Caco-2 (cell line): ENCODE measurements around the gene SMARCA2. TPM values are rescaled to one million over a fixed set of nuclear protein-coding genes. Genes with fewer than 3 reads are reported as not detected.

Experiments
- BruUV-seq: library from RNA; stranded (reverse); fragments of 400-500 nt; replicated peaks from 2 replicates; lab custom pipeline; 2021; lab: Mats Ljungman, UMichigan
- CTCF ChIA-PET: fragments of 300-600 bp; sonication (Branson Sonifier 250); formaldehyde crosslinking; loops from one replicate; lab custom pipeline; 2022; ENCODE audit warnings: antibody characterized with exemption; lab: Charles Lee
- POLR2A ChIA-PET: fragments of 300-600 bp; sonication (Branson Sonifier 250); formaldehyde crosslinking; loops from one replicate; lab custom pipeline; 2022; ENCODE audit warnings: antibody characterized with exemption; lab: Charles Lee
- DNase-seq, 2 experiments: peaks; one replicate each; pipeline versions ENCODE4 v3.0.0 to v3.0.0-alpha.2; 2020 to 2022
- H3K27me3 ChIP-seq: replicated peaks from 2 replicates; pipeline ENCODE4 v1.6.0; 2011; ENCODE audit warnings: low read length; ENCODE audit not compliant: control insufficient read depth, insufficient read depth
- H3K36me3 ChIP-seq: 2 replicates; pipeline ENCODE4 v1.5.1; 2011; ENCODE audit warnings: low read length; ENCODE audit not compliant: control insufficient read depth, insufficient read depth
- H3K4me1 ChIP-seq: fragments of 250-450 bp; sonication (Bioruptor Pico); 2 replicates; pipeline ENCODE4 v1.5.1; 2020; ENCODE audit warnings: mild to moderate bottlenecking
- H3K4me3 ChIP-seq: 2 replicates; pipeline ENCODE4 v1.5.1; 2011; ENCODE audit warnings: low read depth, mild to moderate bottlenecking, control low read depth, low read length
- H3K9me3 ChIP-seq: fragments of 250-450 bp; sonication (Bioruptor Pico); 2 replicates; pipeline ENCODE4 v1.5.1; 2020; ENCODE audit warnings: mild to moderate bottlenecking, moderate library complexity
- H3K27ac Mint-ChIP-seq: one replicate; pipeline ENCODE4 v1.8.0; 2022; ENCODE audit warnings: mixed read lengths; ENCODE audit not compliant: unreplicated experiment
- H3K27me3 Mint-ChIP-seq: one replicate; pipeline ENCODE4 v1.8.0; 2022; ENCODE audit warnings: mixed read lengths; ENCODE audit not compliant: insufficient read depth, unreplicated experiment
- H3K36me3 Mint-ChIP-seq: one replicate; pipeline ENCODE4 v1.8.0; 2022; ENCODE audit warnings: mild to moderate bottlenecking, mixed read lengths; ENCODE audit not compliant: insufficient read depth, unreplicated experiment
- H3K4me1 Mint-ChIP-seq: one replicate; pipeline ENCODE4 v1.8.0; 2022; ENCODE audit warnings: low read depth, mixed read lengths; ENCODE audit not compliant: unreplicated experiment
- H3K4me3 Mint-ChIP-seq: one replicate; pipeline ENCODE4 v1.8.0; 2022; ENCODE audit warnings: mild to moderate bottlenecking, moderate library complexity, mixed read lengths; ENCODE audit not compliant: unreplicated experiment
- H3K9me3 Mint-ChIP-seq: one replicate; pipeline ENCODE4 v1.8.0; 2022; ENCODE audit warnings: mixed read lengths; ENCODE audit not compliant: unreplicated experiment
- CTCF ChIP-seq, 2 experiments: fragments of 200-600 bp in 1 of 2; IDR thresholded peaks; 1 replicate in 1 of 2; 2 replicates in 1 of 2; pipeline versions ENCODE4 v1.5.1 to v1.8.0; 2011 to 2022; ENCODE audit warnings: antibody characterized with exemption in 1 of 2, control low read depth in 1 of 2, inconsistent platforms in 1 of 2, low read depth in 1 of 2, low read length in 1 of 2, mild to moderate bottlenecking in 1 of 2, moderate library complexity in 1 of 2; ENCODE audit not compliant: insufficient read depth in 1 of 2, severe bottlenecking in 1 of 2, unreplicated experiment in 1 of 2
- intact Hi-C: fragments of 100-400 bp; cut with micrococcal nuclease; formaldehyde crosslinking; loops from one replicate; pipeline ENCODE4 v1.10.0; 2022; ENCODE audit not compliant: unreplicated experiment
- total RNA-seq: library from RNA; stranded (reverse); gene quantifications from 2 replicates; pipeline ENCODE4 v1.2.3, GENCODE V29; 2022

SMARCA2 gene
- total RNA-seq, 1 experiment from 2014 or later = 13.5 TPM

- no peak for TF ChIP-seq CTCF (IDR thresholded peaks at IDR 0.05; ENCODE audit: insufficient read depth in 1 of 2, low read depth in 1 of 2, low read length in 1 of 2, severe bottlenecking in 1 of 2, unreplicated experiment in 1 of 2)
- H3K36me3 ChIP-seq = no peaks in the 10 kb centered on the region
- Mint-ChIP-seq H3K36me3 (no peaks in the 10 kb centered on the region), H3K27ac (no peak overlapping the region), H3K4me3 (no peak overlapping the region), H3K4me1 (no peaks in the 10 kb centered on the region), H3K9me3 (no peaks in the 10 kb centered on the region), H3K27me3 (peaks cover 3% of the 10 kb centered on the region)
- no peaks in the 10 kb centered on the region for H3K4me1 ChIP-seq
- DNase-seq = no peak
- H3K27me3 ChIP-seq = no peaks in the 10 kb centered on the region
- no TSS peak for BruUV-seq
- intact Hi-C loops = no loop called here
- no peak overlapping the region for H3K4me3 ChIP-seq
- H3K9me3 ChIP-seq = no peaks in the 10 kb centered on the region
- ChIA-PET CTCF (no interaction called here), POLR2A (no interaction called here)
Observed at GRCh38 chr9:2065704-2066103, 50.6 kb downstream of the SMARCA2 start.

- no peak overlapping the region for H3K27ac Mint-ChIP-seq
- H3K36me3 Mint-ChIP-seq = no peaks in the 10 kb centered on the region
- Histone ChIP-seq H3K27me3 (no peaks in the 10 kb centered on the region), H3K9me3 (no peaks in the 10 kb centered on the region), H3K36me3 (no peaks in the 10 kb centered on the region), H3K4me3 (no peak overlapping the region), H3K4me1 (no peaks in the 10 kb centered on the region)
- DNase-seq = peak in 1 of 2 experiments; percentile 10
- CTCF ChIA-PET = no interaction called here
- intact Hi-C loops = no loop called here
- POLR2A ChIA-PET = no interaction called here
- no peak overlapping the region for H3K4me3 Mint-ChIP-seq
- no TSS peak for BruUV-seq
- H3K27me3 Mint-ChIP-seq = peaks cover 3% of the 10 kb centered on the region
- no peaks in the 10 kb centered on the region for H3K9me3 Mint-ChIP-seq
- no peaks in the 10 kb centered on the region for H3K4me1 Mint-ChIP-seq
- TF ChIP-seq CTCF (IDR thresholded peaks at IDR 0.05; ENCODE audit: insufficient read depth in 1 of 2, low read depth in 1 of 2, low read length in 1 of 2, severe bottlenecking in 1 of 2, unreplicated experiment in 1 of 2) = peak in 1 of 2 experiments; percentile 4
Observed at GRCh38 chr9:2066312-2067273, 51.4 kb downstream of the SMARCA2 start.

- CTCF ChIA-PET = no interaction called here
- POLR2A ChIA-PET = no interaction called here
- no peaks in the 10 kb centered on the region for H3K4me1 ChIP-seq
- H3K36me3 Mint-ChIP-seq = no peaks in the 10 kb centered on the region
- H3K27me3 ChIP-seq = no peaks in the 10 kb centered on the region
- no peaks in the 10 kb centered on the region for H3K36me3 ChIP-seq
- H3K27ac Mint-ChIP-seq = no peak overlapping the region
- intact Hi-C loops = no loop called here
- H3K4me3 Mint-ChIP-seq = no peak overlapping the region
- peaks cover 4% of the 10 kb centered on the region for H3K27me3 Mint-ChIP-seq
- TF ChIP-seq CTCF (IDR thresholded peaks at IDR 0.05; ENCODE audit: insufficient read depth in 1 of 2, low read depth in 1 of 2, low read length in 1 of 2, severe bottlenecking in 1 of 2, unreplicated experiment in 1 of 2) = no peak
- BruUV-seq = no TSS peak
- H3K4me3 ChIP-seq = no peak overlapping the region
- no peak for DNase-seq
- H3K4me1 Mint-ChIP-seq = no peaks in the 10 kb centered on the region
- H3K9me3 Mint-ChIP-seq = no peaks in the 10 kb centered on the region
- no peaks in the 10 kb centered on the region for H3K9me3 ChIP-seq
Observed at GRCh38 chr9:2072752-2073405, 57.7 kb downstream of the SMARCA2 start.
